H1 (cell line): ENCODE results near the gene GRID1. TPM values are rescaled to one million over a fixed set of nuclear protein-coding genes. Genes with fewer than 3 reads are reported as not detected.

Experiments
- CTCF ChIA-PET: fragments of 300-600 bp; sonication (Branson Sonifier 250); formaldehyde crosslinking; loops from one replicate; lab custom pipeline; 2021; ENCODE audit not compliant: partially characterized antibody; lab: Charles Lee
- POLR2A ChIA-PET: fragments of 300-600 bp; sonication (Branson Sonifier 250); formaldehyde crosslinking; loops from one replicate; lab custom pipeline; 2021; ENCODE audit warnings: inconsistent platforms; ENCODE audit not compliant: partially characterized antibody; lab: Charles Lee
- DNase-seq, 2 experiments: peaks; one replicate each; pipeline versions ENCODE4 v3.0.0 to v3.0.0-alpha.2; 2010 to 2022; ENCODE audit warnings: low spot score in 2 of 2, low read depth in 1 of 2, mixed read lengths in 1 of 2
- FAIRE-seq: peaks from 2 replicates; lab custom pipeline; 2011; peaks lifted over from hg19 to GRCh38; lab: Jason Lieb, UNC
- H2AFZ ChIP-seq: 2 replicates; pipeline ENCODE4 v1.8.1; 2012; ENCODE audit warnings: low read length, inconsistent platforms
- H2AK5ac ChIP-seq: 2 replicates; pipeline ENCODE4 v1.6.1; 2013; ENCODE audit warnings: low read depth, low read length
- H2BK120ac ChIP-seq: replicated peaks from 2 replicates; pipeline ENCODE3; 2013; ENCODE audit warnings: low read depth, low read length, inconsistent platforms
- H2BK12ac ChIP-seq: 2 replicates; pipeline ENCODE4 v1.6.1; 2013; ENCODE audit warnings: low read depth, low read length
- H2BK15ac ChIP-seq: 2 replicates; pipeline ENCODE4 v1.6.1; 2013; ENCODE audit warnings: low read length
- H2BK20ac ChIP-seq: 2 replicates; pipeline ENCODE4 v1.6.1; 2013; ENCODE audit warnings: low read length
- H2BK5ac ChIP-seq: 2 replicates; pipeline ENCODE4 v1.6.1; 2013; ENCODE audit warnings: low read depth, low read length
- H3K14ac ChIP-seq: 2 replicates; pipeline ENCODE4 v1.6.1; 2013; ENCODE audit warnings: inconsistent platforms; ENCODE audit not compliant: insufficient read length
- H3K18ac ChIP-seq: 2 replicates; pipeline ENCODE4 v1.6.1; 2013; ENCODE audit warnings: low read length; ENCODE audit errors: extremely low read depth
- H3K23ac ChIP-seq: 2 replicates; pipeline ENCODE4 v1.6.1; 2013; ENCODE audit warnings: inconsistent platforms; ENCODE audit not compliant: insufficient read length
- H3K23me2 ChIP-seq: 2 replicates; pipeline ENCODE4 v1.6.1; 2013; ENCODE audit warnings: low read depth, low read length
- H3K27ac ChIP-seq: 2 replicates; pipeline ENCODE4 v1.6.1; 2011; ENCODE audit warnings: low read depth, low read length, inconsistent platforms
- H3K27me3 ChIP-seq, 4 experiments: replicated peaks in 1 of 4; 1 replicate in 1 of 4; 2 replicates in 3 of 4; pipeline versions ENCODE4 v1.6.1 to v1.8.1; 2011 to 2013; ENCODE audit warnings: low read length in 3 of 4, mild to moderate bottlenecking in 3 of 4, inconsistent platforms in 2 of 4, mixed read lengths in 2 of 4, moderate library complexity in 1 of 4; ENCODE audit not compliant: control insufficient read depth in 3 of 4, insufficient read depth in 3 of 4; ENCODE audit errors: extremely low read depth in 1 of 4
- H3K36me3 ChIP-seq, 4 experiments: 2 replicates each; pipeline versions ENCODE4 v1.6.1 to v1.8.1; 2011 to 2013; ENCODE audit warnings: mild to moderate bottlenecking in 4 of 4, low read length in 3 of 4, moderate library complexity in 2 of 4, control low read depth in 1 of 4, inconsistent platforms in 1 of 4; ENCODE audit not compliant: insufficient read depth in 4 of 4, control insufficient read depth in 2 of 4
- H3K4ac ChIP-seq: replicated peaks from 2 replicates; pipeline ENCODE3; 2013; ENCODE audit warnings: low read length, low read depth, mixed read lengths, inconsistent platforms; ENCODE audit not compliant: insufficient read length
- H3K4me1 ChIP-seq, 4 experiments: replicated peaks in 1 of 4; 1 replicate in 1 of 4; 2 replicates in 3 of 4; pipeline versions ENCODE4 v1.6.1 to v1.8.1; 2011 to 2013; ENCODE audit warnings: low read length in 3 of 4, inconsistent platforms in 2 of 4, mixed read lengths in 1 of 4; ENCODE audit not compliant: insufficient read depth in 4 of 4, control insufficient read depth in 3 of 4
- H3K4me2 ChIP-seq, 2 experiments: 2 replicates each; pipeline versions ENCODE4 v1.6.1 to v1.8.1; 2011 to 2013; ENCODE audit warnings: low read depth in 2 of 2, low read length in 2 of 2, control low read depth in 1 of 2, inconsistent platforms in 1 of 2, mild to moderate bottlenecking in 1 of 2; ENCODE audit not compliant: insufficient read depth in 1 of 2
- H3K4me3 ChIP-seq, 4 experiments: fragments of 200-600, 300-600 bp in 1 of 4; sonication (generic), shearing (Covaris generic), sonication (Bioruptor Twin) in 1 of 4; 2 replicates each; pipeline versions ENCODE4 v1.5.1 to v1.8.1; 2011 to 2016; ENCODE audit warnings: low read length in 4 of 4, low read depth in 3 of 4, control low read depth in 2 of 4, inconsistent platforms in 2 of 4, mild to moderate bottlenecking in 2 of 4, mixed read lengths in 1 of 4, moderate library complexity in 1 of 4; ENCODE audit not compliant: insufficient read depth in 2 of 4; ENCODE audit errors: extremely low read depth in 1 of 4
- H3K56ac ChIP-seq: replicated peaks from 2 replicates; pipeline ENCODE3; 2013; ENCODE audit warnings: low read depth, mild to moderate bottlenecking, mixed read lengths, low read length, inconsistent platforms; ENCODE audit not compliant: insufficient read length
- H3K79me1 ChIP-seq: 2 replicates; pipeline ENCODE4 v1.6.1; 2013; ENCODE audit warnings: low read depth, low read length, control low read depth
- H3K79me2 ChIP-seq, 2 experiments: 2 replicates each; pipeline versions ENCODE4 v1.6.1 to v1.8.1; 2012 to 2013; ENCODE audit warnings: low read length in 2 of 2, mild to moderate bottlenecking in 2 of 2, inconsistent platforms in 1 of 2; ENCODE audit not compliant: insufficient read depth in 2 of 2, control insufficient read depth in 1 of 2
- H3K9ac ChIP-seq, 4 experiments: replicated peaks in 1 of 4; 1 replicate in 1 of 4; 2 replicates in 3 of 4; pipeline versions ENCODE4 v1.6.1 to v1.8.1; 2011 to 2013; ENCODE audit warnings: low read depth in 3 of 4, low read length in 3 of 4, control low read depth in 2 of 4, mild to moderate bottlenecking in 2 of 4, moderate library complexity in 2 of 4, inconsistent platforms in 1 of 4; ENCODE audit errors: extremely low read depth in 1 of 4
- H3K9me3 ChIP-seq, 2 experiments: 2 replicates each; pipeline versions ENCODE4 v1.6.1 to v1.8.1; 2012 to 2013; ENCODE audit warnings: mild to moderate bottlenecking in 2 of 2, moderate library complexity in 2 of 2, control low read depth in 1 of 2, inconsistent platforms in 1 of 2, low read depth in 1 of 2, low read length in 1 of 2, mixed read lengths in 1 of 2; ENCODE audit not compliant: insufficient read depth in 2 of 2
- H4K20me1 ChIP-seq, 2 experiments: replicated peaks in 1 of 2; 2 replicates each; pipeline versions ENCODE3 to v1.8.1; 2011 to 2013; ENCODE audit warnings: inconsistent platforms in 2 of 2, low read length in 2 of 2, mild to moderate bottlenecking in 1 of 2; ENCODE audit not compliant: insufficient read depth in 2 of 2, control insufficient read depth in 1 of 2
- H4K5ac ChIP-seq: 2 replicates; pipeline ENCODE4 v1.6.1; 2013; ENCODE audit warnings: low read length, low read depth, mixed read lengths, inconsistent platforms; ENCODE audit not compliant: insufficient read length
- H4K8ac ChIP-seq: 2 replicates; pipeline ENCODE4 v1.8.0; 2013; ENCODE audit warnings: mild to moderate bottlenecking, moderate library complexity, low read length, inconsistent platforms; ENCODE audit not compliant: insufficient read depth; ENCODE audit errors: extremely low read depth
- H4K91ac ChIP-seq: replicated peaks from 2 replicates; pipeline ENCODE3; 2013; ENCODE audit warnings: low read length, mixed read lengths, inconsistent platforms; ENCODE audit not compliant: insufficient read length
- EZH2 ChIP-seq: fragments of 200-600 bp; sonication (generic); IDR thresholded peaks from 2 replicates; pipeline ENCODE4 v1.7.1; 2012; ENCODE audit warnings: low read depth, mild to moderate bottlenecking, moderate library complexity, low read length, inconsistent platforms; ENCODE audit not compliant: severe bottlenecking
- HDAC6 ChIP-seq: IDR thresholded peaks from one replicate; pipeline ENCODE4 v1.7.1; 2012; ENCODE audit warnings: low read depth, mild to moderate bottlenecking, inconsistent platforms, low read length, moderate library complexity
- RNF2 ChIP-seq: fragments of 200-900, 300-1000 bp; sonication (generic); IDR thresholded peaks from 2 replicates; pipeline ENCODE4 v1.7.1; 2016; ENCODE audit warnings: borderline replicate concordance, low read depth, mild to moderate bottlenecking, antibody characterized with exemption, low read length; ENCODE audit not compliant: poor library complexity, severe bottlenecking; ENCODE audit errors: missing control alignments
- RXRA ChIP-seq: IDR thresholded peaks from 2 replicates; pipeline ENCODE4 v1.6.1; 2011; ENCODE audit warnings: low read depth, mild to moderate bottlenecking, low read length, moderate library complexity; ENCODE audit not compliant: insufficient read depth
- SIRT6 ChIP-seq: IDR thresholded peaks from one replicate; pipeline ENCODE4 v1.7.1; 2012; ENCODE audit warnings: low read length, inconsistent platforms
- SUZ12 ChIP-seq: fragments of 200-600 bp; sonication (generic); IDR thresholded peaks from 2 replicates; pipeline ENCODE4 v1.6.1; 2012; ENCODE audit warnings: mild to moderate bottlenecking, inconsistent platforms, low read length, moderate library complexity, mixed read lengths
- TBP ChIP-seq: IDR thresholded peaks from 2 replicates; pipeline ENCODE4 v1.6.1; 2011; ENCODE audit warnings: low read depth, low read length, improper control_type of control experiment
- WGBS, 2 experiments: shearing (Covaris generic) in 1 of 2; methylation state at CpG; one replicate each; pipeline versions ENCODE4 v1.1.6 to v1.1.7; 2013 to 2015; ENCODE audit warnings: low lambda C conversion rate in 2 of 2, mixed read lengths in 2 of 2, inconsistent platforms in 1 of 2, low coverage in 1 of 2, missing lambda C conversion rate in 1 of 2; ENCODE audit not compliant: insufficient replicate concordance in 2 of 2, insufficient coverage in 1 of 2, insufficient read length in 1 of 2; ENCODE audit errors: extremely low coverage in 1 of 2, missing lambda C conversion rate in 1 of 2; 5-methylcytosine and 5-hydroxymethylcytosine counted together
- polyA plus RNA-seq, 7 experiments: library from polyadenylated mRNA; depleted of rRNA in 3 of 7; stranded (reverse) in 5 of 7; unstranded in 2 of 7; fragments of >200 nt in 5 of 7; fragments of 200-250 nt in 2 of 7; gene quantifications; 1 replicate in 5 of 7; 2 replicates in 1 of 7; 4 replicates in 1 of 7; pipeline versions ENCODE4 v1.2.1 to v1.2.3, GENCODE V29; 2011 to 2013; ENCODE audit warnings: missing spikeins in 2 of 7, mixed read lengths in 2 of 7
- total RNA-seq: library from RNA; stranded (reverse); fragmentation: NEBNext Ultra II Directional; extraction: Animal tissue kit (Norgen Biotek cat#: 25700); gene quantifications from 2 replicates; pipeline ENCODE4 v1.2.1, GENCODE V29; 2021
- TF ChIP-seq, protein P1 (sequence below): IDR thresholded peaks from 2 replicates; pipeline ENCODE4 v1.6.1; 2012; ENCODE audit warnings: inconsistent platforms
- TF ChIP-seq, protein P2 (sequence below), 3 experiments: IDR thresholded peaks; 1 replicate in 2 of 3; 2 replicates in 1 of 3; pipeline versions ENCODE4 v1.5.1 to v1.6.1; 2011; ENCODE audit warnings: low read length in 3 of 3, mild to moderate bottlenecking in 3 of 3, inconsistent platforms in 2 of 3, low read depth in 1 of 3, moderate library complexity in 1 of 3; ENCODE audit not compliant: insufficient read depth in 1 of 3; ENCODE audit errors: control extremely low read depth in 1 of 3

GRID1 gene
- total and polyA plus RNA-seq, 2 of the 8 experiments (the other 6 are each of a cell fraction or from before 2014, with no cell fraction given) = 0.22 to 0.30 TPM

DNA sequence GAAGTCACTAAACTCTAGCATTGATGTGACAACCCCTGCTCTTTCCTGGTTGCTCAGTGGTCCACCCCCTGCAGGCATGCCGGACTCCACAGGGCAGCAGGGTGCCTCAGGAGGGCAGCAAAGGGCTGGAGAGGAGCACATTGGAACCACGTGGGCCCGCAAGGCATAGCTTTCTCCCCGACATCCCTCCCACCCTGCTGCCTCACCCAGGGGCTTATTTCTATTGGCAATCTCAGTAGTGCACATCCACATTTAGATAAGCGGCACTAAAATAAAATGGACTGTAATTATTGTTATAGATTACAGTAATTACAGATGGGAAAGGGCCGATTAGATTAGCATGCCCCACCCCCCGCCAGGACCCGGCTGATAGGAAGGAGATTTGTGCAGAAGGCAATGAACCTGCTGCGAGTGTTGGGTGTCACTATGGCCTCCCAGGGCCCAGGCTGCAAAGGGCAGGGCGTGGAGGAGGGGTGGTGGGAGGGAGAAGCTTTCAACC lies 580.1 kb downstream of the GRID1 start:
- no peak overlapping the region for H4K91ac ChIP-seq
- no peak overlapping the region for H4K5ac ChIP-seq
- H3K27ac ChIP-seq = no peak overlapping the region
- no peak overlapping the region for H2BK5ac ChIP-seq
- no peak overlapping the region for H3K4ac ChIP-seq
- no peak overlapping the region; the same call in 1 of the 2 replicates for H3K18ac ChIP-seq
- H4K8ac ChIP-seq = no peak overlapping the region; the same call in 1 of the 2 replicates
- DNase-seq (peak in 1 of 2 experiments; percentile 31), FAIRE-seq (no peak)
- no peak overlapping the region for H3K23ac ChIP-seq
- no peaks in the 10 kb centered on the region; a peak in 1 of 8 replicates for H3K36me3 ChIP-seq
- POLR2A ChIA-PET = no interaction called here
- no peak overlapping the region for H2BK20ac ChIP-seq
- CTCF ChIA-PET = interaction anchor here (0.7 to 1.0 kb wide), 4 partner anchors 19 to 351 kb away, joined by 3 read pairs; no protein-coding TSS in a partner anchor
- H2BK15ac ChIP-seq = no peak overlapping the region
- H3K79me1 ChIP-seq = no peaks in the 10 kb centered on the region
- H3K4me1 ChIP-seq = no peaks in the 10 kb centered on the region
- no peaks in the 10 kb centered on the region for H3K79me2 ChIP-seq
- no peak overlapping the region for H3K9ac ChIP-seq
- H3K14ac ChIP-seq = no peak overlapping the region
- H2AFZ ChIP-seq = no peak overlapping the region
- peaks cover 3% of the 10 kb centered on the region; the same call in 1 of the 2 replicates for H3K23me2 ChIP-seq
- H4K20me1 ChIP-seq = peaks cover 0 to 3% of the 10 kb centered on the region in 2 experiments
- H3K9me3 ChIP-seq = no peaks in the 10 kb centered on the region
- no peak overlapping the region for H3K4me3 ChIP-seq
- no peak overlapping the region for H2AK5ac ChIP-seq
- no peak overlapping the region for H3K56ac ChIP-seq
- 87% methylated on average over 10 of the region's 10 CpGs; no CpG with 5 or more reads in 1 of the 2 experiments for WGBS, 2 experiments
- H3K27me3 ChIP-seq = no peaks in the 10 kb centered on the region
- H2BK12ac ChIP-seq = no peak overlapping the region
- H2BK120ac ChIP-seq = no peak overlapping the region
- H3K4me2 ChIP-seq = no peak overlapping the region
- TF ChIP-seq TBP = no peak
- no peak for TF ChIP-seq HDAC6
- TF ChIP-seq, protein P1, sequence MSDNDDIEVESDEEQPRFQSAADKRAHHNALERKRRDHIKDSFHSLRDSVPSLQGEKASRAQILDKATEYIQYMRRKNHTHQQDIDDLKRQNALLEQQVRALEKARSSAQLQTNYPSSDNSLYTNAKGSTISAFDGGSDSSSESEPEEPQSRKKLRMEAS = peak; percentile 50; the same call in 1 of the 2 replicates
- TF ChIP-seq RNF2 = no peak
- no peak for TF ChIP-seq SUZ12
- no peak for TF ChIP-seq EZH2
- no peak for TF ChIP-seq RXRA
- TF ChIP-seq, protein P2, sequence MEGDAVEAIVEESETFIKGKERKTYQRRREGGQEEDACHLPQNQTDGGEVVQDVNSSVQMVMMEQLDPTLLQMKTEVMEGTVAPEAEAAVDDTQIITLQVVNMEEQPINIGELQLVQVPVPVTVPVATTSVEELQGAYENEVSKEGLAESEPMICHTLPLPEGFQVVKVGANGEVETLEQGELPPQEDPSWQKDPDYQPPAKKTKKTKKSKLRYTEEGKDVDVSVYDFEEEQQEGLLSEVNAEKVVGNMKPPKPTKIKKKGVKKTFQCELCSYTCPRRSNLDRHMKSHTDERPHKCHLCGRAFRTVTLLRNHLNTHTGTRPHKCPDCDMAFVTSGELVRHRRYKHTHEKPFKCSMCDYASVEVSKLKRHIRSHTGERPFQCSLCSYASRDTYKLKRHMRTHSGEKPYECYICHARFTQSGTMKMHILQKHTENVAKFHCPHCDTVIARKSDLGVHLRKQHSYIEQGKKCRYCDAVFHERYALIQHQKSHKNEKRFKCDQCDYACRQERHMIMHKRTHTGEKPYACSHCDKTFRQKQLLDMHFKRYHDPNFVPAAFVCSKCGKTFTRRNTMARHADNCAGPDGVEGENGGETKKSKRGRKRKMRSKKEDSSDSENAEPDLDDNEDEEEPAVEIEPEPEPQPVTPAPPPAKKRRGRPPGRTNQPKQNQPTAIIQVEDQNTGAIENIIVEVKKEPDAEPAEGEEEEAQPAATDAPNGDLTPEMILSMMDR (IDR thresholded peaks at IDR 0.05; ENCODE audit: control extremely low read depth in 1 of 3, insufficient read depth in 1 of 3, low read depth in 1 of 3, low read length in 3 of 3) = peak; percentile 54 to 60 (median 56)
- TF ChIP-seq SIRT6 = no peak
